Smooth muscle cell (in vitro differentiated cells): ENCODE measurements around the gene MED22. TPM values are rescaled to one million over a fixed set of nuclear protein-coding genes. Genes with fewer than 3 reads are reported as not detected.

Experiments
- DNase-seq: peaks from one replicate; lab custom pipeline; 2025; ENCODE audit not compliant: unreplicated experiment; lab: John Stamatoyannopoulos, UW
- H2AFZ ChIP-seq: fragments of 200-600 bp; sonication (generic); 2 replicates; pipeline ENCODE4 v1.6.0; 2016; ENCODE audit warnings: antibody characterized with exemption, low read depth, mild to moderate bottlenecking
- H3F3A ChIP-seq: fragments of 200-600 bp; sonication (generic); 2 replicates; pipeline ENCODE4 v1.6.0; 2017; ENCODE audit warnings: antibody characterized with exemption, low read depth
- H3K27ac ChIP-seq: fragments of 200-600 bp; sonication (generic); 2 replicates; pipeline ENCODE4 v1.5.1; 2016; ENCODE audit warnings: low read depth, mild to moderate bottlenecking
- H3K27me3 ChIP-seq: fragments of 200-600 bp; sonication (generic); 2 replicates; pipeline ENCODE4 v1.6.1; 2016; ENCODE audit warnings: low read depth, mild to moderate bottlenecking
- H3K36me3 ChIP-seq: fragments of 200-600 bp; sonication (generic); 2 replicates; pipeline ENCODE4 v1.5.1; 2016; ENCODE audit warnings: low read depth
- H3K4me1 ChIP-seq: fragments of 200-600 bp; sonication (generic); 2 replicates; pipeline ENCODE4 v1.5.1; 2016; ENCODE audit warnings: low read depth
- H3K4me2 ChIP-seq: fragments of 200-600 bp; sonication (generic); 2 replicates; pipeline ENCODE4 v1.6.0; 2016; ENCODE audit warnings: mild to moderate bottlenecking
- H3K4me3 ChIP-seq: fragments of 200-600 bp; sonication (generic); 2 replicates; pipeline ENCODE4 v1.5.1; 2016; ENCODE audit warnings: mild to moderate bottlenecking
- H3K79me2 ChIP-seq: fragments of 200-600 bp; sonication (generic); 2 replicates; pipeline ENCODE4 v1.6.0; 2016; ENCODE audit warnings: low read depth, mild to moderate bottlenecking
- H3K9ac ChIP-seq: fragments of 200-600 bp; sonication (generic); 2 replicates; pipeline ENCODE4 v1.6.0; 2016; ENCODE audit warnings: low read depth
- H3K9me3 ChIP-seq: fragments of 200-600 bp; sonication (generic); replicated peaks from 2 replicates; pipeline ENCODE4 v1.5.1; 2016; ENCODE audit warnings: low read depth
- H4K20me1 ChIP-seq: fragments of 200-600 bp; sonication (generic); 2 replicates; pipeline ENCODE4 v1.6.0; 2016; ENCODE audit warnings: low read depth
- WGBS: methylation state at CpG from one replicate; pipeline ENCODE4 v1.1.7; 2016; ENCODE audit warnings: low lambda C conversion rate; 5-methylcytosine and 5-hydroxymethylcytosine counted together
- polyA plus RNA-seq: library from polyadenylated mRNA; unstranded; fragments of >200 nt; fragmentation: Nextera tagmentation; extraction: Ambion mirVana; gene quantifications from 2 replicates; pipeline ENCODE4 v1.2.1, GENCODE V29; 2016
- total RNA-seq: library from RNA; depleted of rRNA; stranded (reverse); fragments of >200 nt; gene quantifications from 2 replicates; pipeline ENCODE4 v1.2.3, GENCODE V29; 2014
- TF ChIP-seq, protein P1 (sequence below): fragments of 200-600 bp; sonication (generic); IDR thresholded peaks from 2 replicates; pipeline ENCODE4 v1.5.1; 2017; ENCODE audit warnings: borderline replicate concordance, mild to moderate bottlenecking, antibody characterized with exemption; ENCODE audit not compliant: insufficient read depth, poor library complexity, severe bottlenecking

The MED22 gene
- total and polyA plus RNA-seq, 2 experiments from 2014 or later, result 9.0 to 17.9 TPM

DNA sequence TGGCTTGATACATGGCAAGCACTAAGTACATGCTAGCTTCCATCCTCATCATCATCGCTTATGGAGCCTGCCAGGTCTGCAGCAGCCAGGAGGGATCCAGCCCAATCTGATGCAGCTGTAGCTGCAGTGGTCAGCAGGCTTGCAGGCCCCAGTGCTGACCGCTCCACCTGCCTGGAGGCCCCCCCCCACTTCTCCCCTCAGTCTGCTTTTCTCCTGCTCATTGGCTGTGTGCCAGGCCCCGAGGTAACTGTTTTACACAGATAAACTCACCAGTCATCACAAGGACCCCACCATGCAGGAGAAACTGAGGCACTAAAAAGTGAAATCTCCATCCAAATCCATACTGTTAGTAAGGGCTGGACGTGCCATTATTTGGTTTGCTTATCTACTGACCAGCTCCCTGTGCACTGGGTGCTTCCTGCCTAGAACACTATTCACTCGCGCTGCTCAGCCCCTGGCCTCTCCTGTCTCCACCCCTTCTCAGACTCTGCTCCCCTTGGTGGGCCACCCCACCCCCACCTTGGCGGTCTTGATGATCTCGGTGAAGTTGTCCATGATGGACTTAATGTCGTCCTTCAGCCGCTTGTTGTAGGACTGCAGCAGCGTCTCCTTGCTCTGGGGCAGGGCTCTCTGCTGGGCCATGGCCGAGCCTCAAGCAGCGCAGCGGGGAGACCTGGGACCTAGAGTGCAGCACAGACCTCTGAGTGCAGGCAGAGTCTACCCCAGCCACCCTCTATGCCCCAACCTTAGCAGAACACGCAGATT, 1.7 kb downstream of the MED22 start:
- H3K9me3 ChIP-seq, result no peaks in the 10 kb centered on the region
- peaks cover 52% of the 10 kb centered on the region for H4K20me1 ChIP-seq
- H3K27me3 ChIP-seq, result no peaks in the 10 kb centered on the region
- no peak for DNase-seq
- no peaks in the 10 kb centered on the region for H3K36me3 ChIP-seq
- no peak overlapping the region for H2AFZ ChIP-seq
- H3K27ac ChIP-seq, result no peak overlapping the region
- TF ChIP-seq, protein P1, sequence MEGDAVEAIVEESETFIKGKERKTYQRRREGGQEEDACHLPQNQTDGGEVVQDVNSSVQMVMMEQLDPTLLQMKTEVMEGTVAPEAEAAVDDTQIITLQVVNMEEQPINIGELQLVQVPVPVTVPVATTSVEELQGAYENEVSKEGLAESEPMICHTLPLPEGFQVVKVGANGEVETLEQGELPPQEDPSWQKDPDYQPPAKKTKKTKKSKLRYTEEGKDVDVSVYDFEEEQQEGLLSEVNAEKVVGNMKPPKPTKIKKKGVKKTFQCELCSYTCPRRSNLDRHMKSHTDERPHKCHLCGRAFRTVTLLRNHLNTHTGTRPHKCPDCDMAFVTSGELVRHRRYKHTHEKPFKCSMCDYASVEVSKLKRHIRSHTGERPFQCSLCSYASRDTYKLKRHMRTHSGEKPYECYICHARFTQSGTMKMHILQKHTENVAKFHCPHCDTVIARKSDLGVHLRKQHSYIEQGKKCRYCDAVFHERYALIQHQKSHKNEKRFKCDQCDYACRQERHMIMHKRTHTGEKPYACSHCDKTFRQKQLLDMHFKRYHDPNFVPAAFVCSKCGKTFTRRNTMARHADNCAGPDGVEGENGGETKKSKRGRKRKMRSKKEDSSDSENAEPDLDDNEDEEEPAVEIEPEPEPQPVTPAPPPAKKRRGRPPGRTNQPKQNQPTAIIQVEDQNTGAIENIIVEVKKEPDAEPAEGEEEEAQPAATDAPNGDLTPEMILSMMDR, result no peak
- peaks cover 45% of the 10 kb centered on the region for H3K79me2 ChIP-seq
- H3K4me2 ChIP-seq, result peak overlapping the region; percentile 96
- WGBS, result 82% methylated on average over 15 of the region's 15 CpGs
- H3F3A ChIP-seq, result peaks cover 23% of the 10 kb centered on the region
- peaks cover 13% of the 10 kb centered on the region for H3K4me1 ChIP-seq
- H3K9ac ChIP-seq, result no peak overlapping the region
- H3K4me3 ChIP-seq, result peak overlapping the region; percentile 85

DNA sequence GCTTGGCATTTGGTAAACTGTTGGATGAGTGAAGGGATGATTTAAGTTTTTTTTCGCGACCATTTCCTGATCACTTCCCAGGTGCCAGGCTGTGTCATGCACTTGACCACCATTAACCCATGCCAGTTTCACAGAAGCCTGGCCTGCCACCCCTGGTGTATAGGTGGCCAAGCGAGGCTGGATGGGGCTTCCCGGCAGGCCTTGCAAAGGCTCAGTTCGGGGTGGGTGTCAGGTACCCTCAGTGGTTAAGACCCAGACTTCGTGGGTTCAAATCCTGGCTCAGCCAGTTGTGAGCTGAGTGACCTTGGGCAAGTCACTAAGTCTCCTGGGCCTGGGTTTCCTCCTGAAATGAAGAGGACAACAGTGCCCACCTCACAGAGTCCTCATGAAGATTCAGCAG, 2.3 kb downstream of the MED22 start:
- Histone ChIP-seq H4K20me1 (peaks cover 47% of the 10 kb centered on the region), H3K9ac (no peak overlapping the region), H3K9me3 (no peaks in the 10 kb centered on the region), H3K27me3 (no peaks in the 10 kb centered on the region), H3K79me2 (peaks cover 45% of the 10 kb centered on the region), H2AFZ (no peak overlapping the region), H3K4me3 (no peak overlapping the region), H3K36me3 (no peaks in the 10 kb centered on the region), H3K4me2 (no peak overlapping the region), H3K4me1 (peaks cover 13% of the 10 kb centered on the region), H3K27ac (no peak overlapping the region), H3F3A (peaks cover 19% of the 10 kb centered on the region)
- 96% methylated on average over 6 of the region's 6 CpGs for WGBS
- no peak for DNase-seq
- TF ChIP-seq, protein P1, result no peak

DNA sequence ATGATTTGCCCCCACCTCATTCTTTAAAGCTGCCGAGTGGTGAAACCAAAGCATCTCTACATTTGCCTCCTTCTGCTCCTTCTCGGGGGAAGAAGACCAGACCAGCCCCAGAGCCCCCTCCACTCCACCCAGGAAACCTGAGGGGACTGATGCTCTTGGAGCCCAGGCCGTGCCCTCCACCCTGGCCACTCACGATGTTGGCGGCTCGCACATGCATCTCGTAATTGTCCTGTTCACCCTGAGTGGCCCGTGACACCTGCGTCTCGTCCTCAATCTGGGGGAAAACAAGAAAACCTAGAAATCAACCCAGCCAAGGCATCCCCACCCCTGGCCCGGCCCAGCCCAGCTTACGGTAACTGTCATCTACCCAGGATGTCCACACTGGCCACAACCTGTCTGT, 3.0 kb downstream of the MED22 start:
- no peak overlapping the region for H3K4me3 ChIP-seq
- DNase-seq, result no peak
- H3F3A ChIP-seq, result peaks cover 13% of the 10 kb centered on the region
- H3K4me1 ChIP-seq, result peaks cover 13% of the 10 kb centered on the region
- no peaks in the 10 kb centered on the region for H3K9me3 ChIP-seq
- WGBS, result 98% methylated on average over 12 of the region's 12 CpGs
- H3K36me3 ChIP-seq, result no peaks in the 10 kb centered on the region
- no peaks in the 10 kb centered on the region for H3K27me3 ChIP-seq
- H3K27ac ChIP-seq, result no peak overlapping the region
- H3K4me2 ChIP-seq, result no peak overlapping the region
- H3K79me2 ChIP-seq, result peaks cover 45% of the 10 kb centered on the region
- TF ChIP-seq, protein P1, result no peak
- no peak overlapping the region for H3K9ac ChIP-seq
- H4K20me1 ChIP-seq, result peaks cover 41% of the 10 kb centered on the region
- no peak overlapping the region for H2AFZ ChIP-seq

DNA sequence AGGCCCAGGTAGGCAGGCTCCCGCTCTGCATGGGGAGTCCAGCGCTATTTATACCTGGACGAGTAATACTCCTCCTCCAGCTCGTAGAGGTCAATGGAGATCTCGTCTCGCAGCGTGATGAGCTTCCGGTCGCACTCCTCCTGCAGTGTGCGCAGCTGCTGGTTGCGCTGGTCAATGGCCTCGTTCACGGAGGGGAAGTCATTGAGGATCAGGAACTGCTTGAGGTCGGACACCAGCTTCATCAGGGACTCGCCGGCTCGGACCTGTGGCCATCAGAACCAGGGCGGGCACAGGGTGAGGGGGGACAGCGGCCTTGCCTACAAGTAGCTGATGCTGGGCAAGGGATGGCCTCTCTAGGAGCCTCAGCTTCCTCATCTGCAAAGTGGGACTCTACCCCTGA, 3.9 kb downstream of the MED22 start:
- Histone ChIP-seq H3K9ac (no peak overlapping the region), H3K4me1 (peaks cover 8% of the 10 kb centered on the region), H3K27me3 (no peaks in the 10 kb centered on the region), H3K36me3 (no peaks in the 10 kb centered on the region), H3F3A (peaks cover 5% of the 10 kb centered on the region), H3K9me3 (no peaks in the 10 kb centered on the region), H3K4me3 (no peak overlapping the region), H2AFZ (no peak overlapping the region), H3K79me2 (peaks cover 37% of the 10 kb centered on the region), H3K27ac (no peak overlapping the region), H4K20me1 (peaks cover 32% of the 10 kb centered on the region), H3K4me2 (no peak overlapping the region)
- TF ChIP-seq, protein P1, result no peak
- no peak for DNase-seq
- WGBS, result 98% methylated on average over 19 of the region's 19 CpGs
